H1 (cell line): ENCODE data around the gene GPRIN1. TPM values are rescaled to one million over a fixed set of nuclear protein-coding genes. Genes with fewer than 3 reads are reported as not detected.

Source experiments
- ATF3 ChIP-seq: IDR thresholded peaks from 2 replicates; pipeline ENCODE4 v1.6.1; 2011; ENCODE audit warnings: low read depth, mild to moderate bottlenecking, low read length; ENCODE audit not compliant: insufficient read depth
- CHD2 ChIP-seq: IDR thresholded peaks from 2 replicates; pipeline ENCODE4 v1.6.1; 2012; ENCODE audit warnings: low read length, improper control_type of control experiment
- CHD7 ChIP-seq: fragments of 300-600 bp; sonication (generic); IDR thresholded peaks from 2 replicates; pipeline ENCODE4 v1.7.1; 2012; ENCODE audit warnings: low read length, moderate library complexity, mild to moderate bottlenecking, inconsistent platforms; ENCODE audit not compliant: insufficient replicate concordance
- CTBP2 ChIP-seq: IDR thresholded peaks from 2 replicates; pipeline ENCODE4 v1.7.0; 2011; ENCODE audit warnings: borderline replicate concordance, mild to moderate bottlenecking, moderate library complexity, mixed read lengths, low read length; ENCODE audit not compliant: insufficient read depth, insufficient read length
- JUN ChIP-seq: IDR thresholded peaks from 2 replicates; pipeline ENCODE4 v1.6.1; 2011; ENCODE audit warnings: low read depth, mild to moderate bottlenecking, improper control_type of control experiment, low read length
- KDM5A ChIP-seq: fragments of 200-600 bp; IDR thresholded peaks from 2 replicates; pipeline ENCODE4 v1.7.1; 2012; ENCODE audit warnings: mild to moderate bottlenecking, low read length, inconsistent platforms, mixed read lengths
- POLR2A ChIP-seq, 2 experiments: IDR thresholded peaks; 1 replicate in 1 of 2; 2 replicates in 1 of 2; pipeline ENCODE4 v1.6.1; 2011; ENCODE audit warnings: low read depth in 2 of 2, low read length in 2 of 2, mild to moderate bottlenecking in 2 of 2; ENCODE audit errors: control extremely low read depth in 1 of 2
- RFX5 ChIP-seq: IDR thresholded peaks from 2 replicates; pipeline ENCODE4 v1.6.1; 2011; ENCODE audit warnings: low read depth, low read length, improper control_type of control experiment, borderline replicate concordance
- TCF12 ChIP-seq: IDR thresholded peaks from 2 replicates; pipeline ENCODE4 v1.6.1; 2011; ENCODE audit warnings: low read depth, mild to moderate bottlenecking, low read length
- YY1 ChIP-seq: IDR thresholded peaks from 2 replicates; pipeline ENCODE4 v1.6.1; 2011; ENCODE audit warnings: low read depth, mild to moderate bottlenecking, low read length
- polyA plus RNA-seq, 7 experiments: library from polyadenylated mRNA; depleted of rRNA in 3 of 7; stranded (reverse) in 5 of 7; unstranded in 2 of 7; fragments of >200 nt in 5 of 7; fragments of 200-250 nt in 2 of 7; gene quantifications; 1 replicate in 5 of 7; 2 replicates in 1 of 7; 4 replicates in 1 of 7; pipeline versions ENCODE4 v1.2.1 to v1.2.3, GENCODE V29; 2011 to 2013; ENCODE audit warnings: missing spikeins in 2 of 7, mixed read lengths in 2 of 7
- total RNA-seq: library from RNA; stranded (reverse); fragmentation: NEBNext Ultra II Directional; extraction: Animal tissue kit (Norgen Biotek cat#: 25700); gene quantifications from 2 replicates; pipeline ENCODE4 v1.2.1, GENCODE V29; 2021

GPRIN1 gene
- total and polyA plus RNA-seq, 2 of the 8 experiments (the other 6 are each of a cell fraction or from before 2014, with no cell fraction given), result 3.3 to 12.0 TPM

GRCh38 chr5:176647030-176647842, 37.3 kb upstream of the GPRIN1 start, which contains the start of gene TSPAN17 (continued):
- TF ChIP-seq CHD7 (no peak), KDM5A (no peak), ATF3 (no peak), TCF12 (no peak), JUN (no peak), RFX5 (no peak), POLR2A (IDR thresholded peaks at IDR 0.05; ENCODE audit: control extremely low read depth in 1 of 2, low read depth in 2 of 2, low read length in 2 of 2) (peak in 1 of 2 experiments; percentile 93; a peak in 2 of 3 replicates), CHD2 (no peak), YY1 (peak; percentile 79), CTBP2 (no peak)
